ENCODE data around the gene TMEFF2.
A peak's percentile ranks its signal among the peaks of the same experiment; 100 is the strongest.

Gene TMEFF2

GRCh38 chr2:192184349-192184748 is 10.4 kb downstream of the TMEFF2 start:
- DNase-seq = peak in 4 of 58 donors; percentile 10 to 48 (median 16)

GRCh38 chr2:192183296-192183695 is 11.4 kb downstream of the TMEFF2 start:
- no peak for DNase-seq

- DNase-seq = no peak
These were observed 27.8 kb downstream of the TMEFF2 start for GRCh38 chr2:192166946-192167345.

GRCh38 chr2:192165842-192166241 is 28.9 kb downstream of the TMEFF2 start:
- DNase-seq = no peak

GRCh38 chr2:192162392-192163042 is 32.2 kb downstream of the TMEFF2 start:
- DNase-seq = peak in 26 of 58 donors; percentile 1 to 75 (median 32)

- DNase-seq = no peak
These were observed 33.0 kb downstream of the TMEFF2 start for GRCh38 chr2:192161656-192162290.

GRCh38 chr2:192159736-192160135 is 35.0 kb downstream of the TMEFF2 start:
- DNase-seq = no peak

- no peak for DNase-seq
These were observed 35.5 kb downstream of the TMEFF2 start for GRCh38 chr2:192159208-192159607.

GRCh38 chr2:192157776-192158175 is 37.0 kb downstream of the TMEFF2 start:
- DNase-seq = no peak

- no peak for DNase-seq
These were observed 39.1 kb downstream of the TMEFF2 start for GRCh38 chr2:192155511-192156118.

- DNase-seq = no peak
These were observed 41.2 kb downstream of the TMEFF2 start for GRCh38 chr2:192153561-192153960.

- no peak for DNase-seq
These were observed 42.9 kb downstream of the TMEFF2 start for GRCh38 chr2:192151853-192152252.

- no peak for DNase-seq
These were observed 44.6 kb downstream of the TMEFF2 start for GRCh38 chr2:192150166-192150565.

GRCh38 chr2:192148620-192149321 is 46.0 kb downstream of the TMEFF2 start:
- DNase-seq = peak in 4 of 58 donors; percentile 9 to 37 (median 26)

GRCh38 chr2:192148241-192148619 is 46.5 kb downstream of the TMEFF2 start:
- no peak for DNase-seq

- peak in 1 of 58 donors; percentile 13 for DNase-seq
These were observed 48.4 kb downstream of the TMEFF2 start for GRCh38 chr2:192146069-192147015.

GRCh38 chr2:192145496-192145895 is 49.2 kb downstream of the TMEFF2 start:
- no peak for DNase-seq

- no peak for DNase-seq
These were observed 54.4 kb downstream of the TMEFF2 start for GRCh38 chr2:192140236-192140839.

GRCh38 chr2:192139813-192140212 is 54.9 kb downstream of the TMEFF2 start:
- no peak for DNase-seq

- DNase-seq = no peak
These were observed 57.3 kb downstream of the TMEFF2 start for GRCh38 chr2:192137451-192137850.
